Measurements from ENCODE around the gene DNLZ.

DNA sequence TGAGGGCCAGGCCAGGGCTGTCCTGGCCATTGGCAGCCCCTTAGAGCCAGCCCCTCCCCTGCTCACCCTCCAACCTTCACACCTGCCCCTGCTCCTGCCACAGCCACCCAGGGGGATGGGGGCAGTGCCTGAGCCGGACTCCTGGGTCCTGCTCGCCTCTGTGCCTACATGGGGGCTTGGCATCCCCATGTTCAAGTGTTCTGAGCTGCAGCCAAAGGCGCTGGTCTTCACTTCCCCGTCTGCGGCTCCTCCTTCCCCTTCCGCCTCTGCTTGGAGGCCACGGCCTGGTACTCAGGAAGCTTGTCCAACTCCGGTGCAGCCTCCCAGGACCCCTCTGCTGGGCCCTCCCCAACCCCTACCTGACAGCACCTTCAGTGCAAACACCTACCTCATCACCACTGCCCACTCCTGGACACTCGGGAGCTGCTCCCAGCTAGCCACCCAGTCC lies 2.3 kb upstream of the DNLZ start:
- TF ChIP-seq CTCF (IDR thresholded peaks at IDR 0.05) (no peak), POLR2A (IDR thresholded peaks at IDR 0.05) (no peak)

Data from heart left ventricle (tissue), 13 donors.